ENCODE data around the gene CMTR1.

The CMTR1 gene

GRCh38 chr6:37483917-37484785 is 51.1 kb downstream of the CMTR1 start:
- Histone ChIP-seq H3K4me1 (ENCODE audit: control insufficient read depth, insufficient read depth, low read length, poor library complexity, severe bottlenecking) (peaks cover 4% of the 10 kb centered on the region), H3K9me3 (ENCODE audit: control insufficient read depth, low read length) (no peaks in the 10 kb centered on the region), H3K4me3 (ENCODE audit: insufficient read depth, low read depth, low read length, poor library complexity, severe bottlenecking) (no peak overlapping the region), H3K27me3 (replicated peaks; ENCODE audit: control insufficient read depth, insufficient read depth, low read length, poor library complexity, severe bottlenecking) (no peaks in the 10 kb centered on the region), H3K27ac (ENCODE audit: insufficient read depth, low read length, poor library complexity, severe bottlenecking) (peak overlapping the region; percentile 27), H3K36me3 (ENCODE audit: control insufficient read depth, insufficient read depth, low read length) (peaks cover 52% of the 10 kb centered on the region)
- peak; percentile 60 to 72 (median 69) for DNase-seq

- no peak overlapping the region for H3K4me3 ChIP-seq (ENCODE audit: insufficient read depth, low read depth, low read length, poor library complexity, severe bottlenecking)
- peaks cover 11% of the 10 kb centered on the region for H3K4me1 ChIP-seq (ENCODE audit: control insufficient read depth, insufficient read depth, low read length, poor library complexity, severe bottlenecking)
- peak overlapping the region; percentile 27 for H3K27ac ChIP-seq (ENCODE audit: insufficient read depth, low read length, poor library complexity, severe bottlenecking)
- H3K36me3 ChIP-seq (ENCODE audit: control insufficient read depth, insufficient read depth, low read length): peaks cover 48% of the 10 kb centered on the region
- H3K27me3 ChIP-seq (replicated peaks; ENCODE audit: control insufficient read depth, insufficient read depth, low read length, poor library complexity, severe bottlenecking): no peaks in the 10 kb centered on the region
- DNase-seq: no peak
- no peaks in the 10 kb centered on the region for H3K9me3 ChIP-seq (ENCODE audit: control insufficient read depth, low read length)
Measured at GRCh38 chr6:37484786-37485170, 51.8 kb downstream of the CMTR1 start.

DNA sequence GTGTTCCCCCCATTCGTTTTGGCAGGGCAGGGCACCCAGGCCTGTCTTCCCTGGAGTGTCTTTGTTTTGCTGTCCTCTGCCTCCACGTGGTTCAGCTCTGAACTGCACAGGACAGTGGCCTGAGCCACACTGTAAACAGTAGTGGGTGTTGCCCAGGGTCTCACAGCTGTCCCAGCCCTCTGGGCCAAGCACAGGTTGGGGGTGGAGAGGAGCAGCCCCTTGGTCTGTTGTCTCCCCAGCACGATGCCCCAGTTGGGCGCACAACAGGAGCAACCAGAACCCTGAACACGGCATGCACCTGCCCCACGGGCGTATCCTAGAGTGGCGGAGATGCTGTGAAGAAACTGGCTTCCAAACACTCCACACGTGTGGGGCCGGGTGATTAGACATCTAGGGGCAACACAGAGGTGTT is 52.3 kb downstream of the CMTR1 start:
- Histone ChIP-seq H3K27ac (ENCODE audit: insufficient read depth, low read length, poor library complexity, severe bottlenecking) (peak overlapping the region; percentile 11), H3K27me3 (replicated peaks; ENCODE audit: control insufficient read depth, insufficient read depth, low read length, poor library complexity, severe bottlenecking) (no peaks in the 10 kb centered on the region), H3K4me3 (ENCODE audit: insufficient read depth, low read depth, low read length, poor library complexity, severe bottlenecking) (no peak overlapping the region), H3K9me3 (ENCODE audit: control insufficient read depth, low read length) (no peaks in the 10 kb centered on the region), H3K4me1 (ENCODE audit: control insufficient read depth, insufficient read depth, low read length, poor library complexity, severe bottlenecking) (peaks cover 16% of the 10 kb centered on the region), H3K36me3 (ENCODE audit: control insufficient read depth, insufficient read depth, low read length) (peaks cover 43% of the 10 kb centered on the region)
- DNase-seq: no peak

DNA sequence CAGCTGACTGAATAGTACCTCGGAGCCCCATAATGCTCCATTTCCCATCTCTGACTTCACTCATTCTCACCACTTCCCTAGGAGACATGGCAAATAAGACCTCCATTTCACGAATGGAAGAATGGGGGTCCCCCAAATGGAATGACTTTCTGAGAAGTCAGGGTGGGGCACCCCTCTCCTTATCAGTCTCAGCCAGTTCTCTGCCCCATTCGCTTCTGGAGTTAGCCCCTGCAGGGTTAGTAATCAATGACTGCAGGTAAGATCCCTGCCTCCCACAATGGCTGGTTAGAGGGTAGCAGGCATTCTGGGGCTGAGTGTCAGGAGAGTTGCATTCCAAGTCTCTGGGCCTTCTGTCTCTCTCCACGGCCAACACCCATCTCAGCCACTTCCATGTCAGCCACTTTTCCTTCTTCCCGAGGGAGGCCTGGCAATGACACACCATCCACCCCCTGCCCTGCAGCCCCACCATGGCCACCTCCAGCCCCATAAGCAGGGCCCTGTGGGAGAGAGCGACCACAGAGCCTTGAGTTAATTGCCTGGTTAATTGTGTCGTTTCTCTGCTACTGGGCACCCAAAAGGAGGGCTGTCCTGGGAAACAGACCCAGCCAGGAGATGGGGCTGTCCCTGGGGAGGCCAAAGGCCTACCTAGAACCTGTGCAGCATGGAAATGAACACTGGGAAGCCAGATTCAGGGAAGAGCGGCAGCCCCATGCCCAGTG is 53.3 kb downstream of the CMTR1 start:
- Histone ChIP-seq H3K27me3 (replicated peaks; ENCODE audit: control insufficient read depth, insufficient read depth, low read length, poor library complexity, severe bottlenecking) (no peaks in the 10 kb centered on the region), H3K4me1 (ENCODE audit: control insufficient read depth, insufficient read depth, low read length, poor library complexity, severe bottlenecking) (peaks cover 25% of the 10 kb centered on the region), H3K4me3 (ENCODE audit: insufficient read depth, low read depth, low read length, poor library complexity, severe bottlenecking) (no peak overlapping the region), H3K9me3 (ENCODE audit: control insufficient read depth, low read length) (no peaks in the 10 kb centered on the region), H3K36me3 (ENCODE audit: control insufficient read depth, insufficient read depth, low read length) (peaks cover 33% of the 10 kb centered on the region), H3K27ac (ENCODE audit: insufficient read depth, low read length, poor library complexity, severe bottlenecking) (no peak overlapping the region)
- DNase-seq: no peak

- H3K9me3 ChIP-seq (ENCODE audit: control insufficient read depth, low read length): no peaks in the 10 kb centered on the region
- H3K27me3 ChIP-seq (replicated peaks; ENCODE audit: control insufficient read depth, insufficient read depth, low read length, poor library complexity, severe bottlenecking): no peaks in the 10 kb centered on the region
- peak overlapping the region; percentile 44 for H3K27ac ChIP-seq (ENCODE audit: insufficient read depth, low read length, poor library complexity, severe bottlenecking)
- H3K36me3 ChIP-seq (ENCODE audit: control insufficient read depth, insufficient read depth, low read length): peaks cover 18% of the 10 kb centered on the region
- DNase-seq: no peak
- H3K4me1 ChIP-seq (ENCODE audit: control insufficient read depth, insufficient read depth, low read length, poor library complexity, severe bottlenecking): peaks cover 40% of the 10 kb centered on the region
- H3K4me3 ChIP-seq (ENCODE audit: insufficient read depth, low read depth, low read length, poor library complexity, severe bottlenecking): no peak overlapping the region
Measured at GRCh38 chr6:37487591-37488380, 54.8 kb downstream of the CMTR1 start.

DNA sequence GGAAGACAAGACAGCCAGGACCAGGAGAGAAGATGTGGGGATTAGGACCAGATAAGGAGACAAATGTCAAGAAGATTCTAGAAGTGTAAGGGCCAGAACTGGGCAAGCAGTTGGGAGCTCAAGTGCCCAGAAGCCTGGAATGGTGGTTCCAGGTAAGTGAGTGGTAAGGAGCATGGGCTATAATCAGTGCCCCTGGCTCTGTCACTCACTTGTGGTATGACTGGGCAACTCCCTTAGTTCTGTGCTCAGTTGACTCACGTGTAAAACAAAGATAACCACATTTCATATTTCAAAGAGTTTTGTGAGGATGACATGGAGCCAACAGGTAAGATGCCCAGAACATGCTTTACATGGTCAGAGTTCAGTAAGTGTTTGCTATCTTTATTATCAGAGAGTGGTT is 55.5 kb downstream of the CMTR1 start:
- Histone ChIP-seq H3K9me3 (ENCODE audit: control insufficient read depth, low read length) (no peaks in the 10 kb centered on the region), H3K36me3 (ENCODE audit: control insufficient read depth, insufficient read depth, low read length) (peaks cover 12% of the 10 kb centered on the region), H3K4me1 (ENCODE audit: control insufficient read depth, insufficient read depth, low read length, poor library complexity, severe bottlenecking) (peaks cover 41% of the 10 kb centered on the region), H3K27me3 (replicated peaks; ENCODE audit: control insufficient read depth, insufficient read depth, low read length, poor library complexity, severe bottlenecking) (no peaks in the 10 kb centered on the region), H3K27ac (ENCODE audit: insufficient read depth, low read length, poor library complexity, severe bottlenecking) (peak overlapping the region; percentile 44), H3K4me3 (ENCODE audit: insufficient read depth, low read depth, low read length, poor library complexity, severe bottlenecking) (no peak overlapping the region)
- no peak for DNase-seq

DNA sequence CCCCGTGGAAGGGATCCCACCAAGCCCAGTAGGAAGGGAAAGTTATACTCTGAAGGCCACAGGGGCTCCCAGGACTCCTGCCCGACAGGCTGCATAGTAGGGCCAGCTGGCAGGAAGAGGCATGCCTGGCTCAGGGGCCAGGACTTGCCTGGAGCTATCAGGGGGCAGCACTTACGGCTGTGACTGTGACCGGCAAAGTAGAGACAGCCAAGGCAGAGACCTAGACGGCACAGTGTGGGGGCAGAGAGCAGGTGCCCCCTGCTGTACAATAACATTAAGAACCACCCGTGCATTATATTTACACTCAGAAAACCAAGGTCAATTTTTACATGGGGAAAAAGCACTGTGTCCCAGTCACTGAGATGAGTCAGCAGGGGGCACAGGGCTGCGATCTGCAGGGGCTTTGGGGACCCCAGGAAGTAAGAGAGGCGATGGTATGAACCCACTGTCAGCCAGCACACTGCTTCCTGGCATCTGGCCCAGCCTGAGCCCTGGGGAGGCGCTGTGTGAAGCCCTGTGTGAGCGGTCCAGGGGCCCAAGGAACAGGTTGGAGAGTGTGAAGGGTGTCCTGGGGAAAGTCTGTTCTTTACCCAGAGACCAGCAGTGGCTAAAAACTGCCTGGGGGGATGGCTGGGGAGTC is 56.8 kb downstream of the CMTR1 start:
- H3K4me3 ChIP-seq (ENCODE audit: insufficient read depth, low read depth, low read length, poor library complexity, severe bottlenecking): no peak overlapping the region
- no peak for DNase-seq
- H3K9me3 ChIP-seq (ENCODE audit: control insufficient read depth, low read length): no peaks in the 10 kb centered on the region
- H3K36me3 ChIP-seq (ENCODE audit: control insufficient read depth, insufficient read depth, low read length): peaks cover 6% of the 10 kb centered on the region
- peaks cover 37% of the 10 kb centered on the region for H3K4me1 ChIP-seq (ENCODE audit: control insufficient read depth, insufficient read depth, low read length, poor library complexity, severe bottlenecking)
- peak overlapping the region; percentile 67 for H3K27ac ChIP-seq (ENCODE audit: insufficient read depth, low read length, poor library complexity, severe bottlenecking)
- no peaks in the 10 kb centered on the region for H3K27me3 ChIP-seq (replicated peaks; ENCODE audit: control insufficient read depth, insufficient read depth, low read length, poor library complexity, severe bottlenecking)

DNA sequence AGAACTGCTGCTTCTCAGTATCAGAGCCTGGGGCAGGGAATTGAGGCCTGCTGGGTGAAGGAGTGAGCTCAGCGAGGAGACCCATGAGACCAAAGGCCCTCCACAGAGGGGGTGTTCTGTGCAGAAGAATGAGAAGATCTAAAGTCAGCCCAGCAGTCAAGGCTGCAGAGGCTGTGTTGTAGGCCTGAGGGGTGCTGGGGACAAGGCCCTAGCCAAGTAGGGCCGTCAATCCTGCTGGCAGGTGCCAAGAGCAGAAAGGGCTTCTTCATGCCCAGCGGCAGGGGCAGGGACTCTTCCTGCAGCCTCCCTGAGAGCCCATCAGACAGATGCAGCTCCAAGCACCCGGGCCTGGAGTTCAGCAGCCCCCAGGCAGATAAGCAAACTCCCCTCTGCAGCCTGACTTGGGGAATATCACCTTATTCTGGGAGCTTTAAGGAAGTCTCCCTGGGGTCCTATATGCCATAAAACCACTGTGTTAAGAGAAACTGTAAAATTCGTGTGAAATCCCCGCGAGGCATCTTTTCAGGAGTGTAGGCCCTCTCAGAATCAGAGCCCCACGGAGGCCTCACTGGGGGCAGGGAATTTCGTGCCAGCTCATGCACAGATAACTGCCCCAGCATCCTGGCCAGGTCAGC is 57.6 kb downstream of the CMTR1 start:
- no peak overlapping the region for H3K4me3 ChIP-seq (ENCODE audit: insufficient read depth, low read depth, low read length, poor library complexity, severe bottlenecking)
- peaks cover 6% of the 10 kb centered on the region for H3K36me3 ChIP-seq (ENCODE audit: control insufficient read depth, insufficient read depth, low read length)
- DNase-seq: no peak
- H3K27me3 ChIP-seq (replicated peaks; ENCODE audit: control insufficient read depth, insufficient read depth, low read length, poor library complexity, severe bottlenecking): no peaks in the 10 kb centered on the region
- peak overlapping the region; percentile 67 for H3K27ac ChIP-seq (ENCODE audit: insufficient read depth, low read length, poor library complexity, severe bottlenecking)
- peaks cover 43% of the 10 kb centered on the region for H3K4me1 ChIP-seq (ENCODE audit: control insufficient read depth, insufficient read depth, low read length, poor library complexity, severe bottlenecking)
- H3K9me3 ChIP-seq (ENCODE audit: control insufficient read depth, low read length): no peaks in the 10 kb centered on the region

GRCh38 chr6:37491171-37491829 is 58.3 kb downstream of the CMTR1 start:
- no peaks in the 10 kb centered on the region for H3K9me3 ChIP-seq (ENCODE audit: control insufficient read depth, low read length)
- peak overlapping the region; percentile 67 for H3K27ac ChIP-seq (ENCODE audit: insufficient read depth, low read length, poor library complexity, severe bottlenecking)
- no peak for DNase-seq
- peaks cover 45% of the 10 kb centered on the region for H3K4me1 ChIP-seq (ENCODE audit: control insufficient read depth, insufficient read depth, low read length, poor library complexity, severe bottlenecking)
- H3K27me3 ChIP-seq (replicated peaks; ENCODE audit: control insufficient read depth, insufficient read depth, low read length, poor library complexity, severe bottlenecking): no peaks in the 10 kb centered on the region
- no peak overlapping the region for H3K4me3 ChIP-seq (ENCODE audit: insufficient read depth, low read depth, low read length, poor library complexity, severe bottlenecking)
- H3K36me3 ChIP-seq (ENCODE audit: control insufficient read depth, insufficient read depth, low read length): peaks cover 6% of the 10 kb centered on the region

Data from effector memory CD4-positive, alpha-beta T cell (primary cell).